Measurements from ENCODE around the gene GPS1.

The GPS1 gene

DNA sequence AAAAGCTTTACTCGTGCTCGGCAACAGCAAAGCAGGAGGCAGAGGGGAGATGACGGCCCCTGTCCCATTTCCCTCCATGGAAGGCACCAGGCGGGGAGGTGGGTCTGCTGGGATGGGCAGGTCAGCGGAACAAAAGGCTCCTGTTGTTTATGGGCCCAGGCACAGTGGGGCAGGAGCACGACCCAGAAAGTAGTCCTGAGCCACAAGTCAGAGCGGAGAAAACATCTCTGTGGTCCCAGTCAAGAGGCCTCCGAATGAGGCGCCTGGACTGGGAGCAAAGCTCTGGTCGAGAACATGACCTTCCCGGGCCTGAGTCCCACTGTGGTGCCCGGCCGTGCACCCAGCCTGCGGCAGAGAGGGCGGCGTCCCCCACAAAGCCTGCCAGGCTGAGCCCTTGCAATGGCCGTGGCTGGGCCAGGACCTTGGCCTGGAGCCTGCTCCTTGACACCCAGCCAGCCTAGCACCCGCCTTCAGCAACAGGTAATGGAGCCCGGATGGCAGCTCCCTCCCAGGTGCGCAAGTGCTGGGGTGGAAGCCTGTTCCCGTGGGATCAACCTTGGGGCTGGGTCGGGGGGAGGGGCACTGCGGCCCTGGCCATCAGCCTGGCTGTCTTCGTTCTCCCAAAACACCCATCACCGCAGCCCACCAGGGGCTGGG is 3.7 kb upstream of the GPS1 start:
- no peak for DNase-seq

DNA sequence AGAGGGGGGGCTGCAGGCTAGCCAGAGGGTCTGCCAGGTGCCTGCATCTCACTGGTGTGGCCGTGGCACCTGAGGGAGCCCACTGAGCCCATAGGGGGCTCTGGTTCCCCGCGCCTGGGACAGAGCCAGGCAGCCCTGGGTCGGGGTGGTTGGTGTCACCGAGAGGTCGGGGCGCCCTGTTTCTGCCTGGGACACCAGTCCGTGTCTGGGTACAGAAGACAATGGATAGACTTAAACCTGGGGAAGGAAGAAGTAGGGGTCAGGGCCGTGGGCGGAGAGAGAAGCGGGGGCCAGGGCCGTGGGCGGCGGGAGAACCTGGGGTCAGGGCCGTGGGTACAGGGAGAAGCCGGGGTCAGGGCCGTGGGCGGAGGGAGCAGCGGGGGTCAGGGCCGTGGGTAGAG is 3.1 kb upstream of the GPS1 start:
- DNase-seq: no peak

DNA sequence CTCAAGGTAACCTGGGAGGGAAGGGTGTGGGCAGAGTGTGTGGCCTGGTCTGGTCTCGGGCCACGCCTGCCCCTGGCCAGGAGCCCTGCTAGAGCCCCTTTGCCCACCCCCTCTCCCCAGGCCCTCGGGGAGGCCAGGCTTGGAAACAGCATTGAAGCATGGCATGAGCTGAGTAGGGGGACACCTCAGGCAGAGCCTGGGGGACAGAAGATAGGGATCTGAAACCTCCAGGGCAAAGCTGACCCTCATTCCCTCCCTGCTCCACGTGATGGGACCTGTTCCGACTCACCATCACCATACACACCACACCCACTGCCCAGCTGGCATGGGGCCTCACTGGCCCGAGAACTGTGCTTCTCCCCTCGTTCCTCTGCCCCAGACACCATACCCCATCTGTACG is 2.6 kb upstream of the GPS1 start:
- DNase-seq: no peak

DNA sequence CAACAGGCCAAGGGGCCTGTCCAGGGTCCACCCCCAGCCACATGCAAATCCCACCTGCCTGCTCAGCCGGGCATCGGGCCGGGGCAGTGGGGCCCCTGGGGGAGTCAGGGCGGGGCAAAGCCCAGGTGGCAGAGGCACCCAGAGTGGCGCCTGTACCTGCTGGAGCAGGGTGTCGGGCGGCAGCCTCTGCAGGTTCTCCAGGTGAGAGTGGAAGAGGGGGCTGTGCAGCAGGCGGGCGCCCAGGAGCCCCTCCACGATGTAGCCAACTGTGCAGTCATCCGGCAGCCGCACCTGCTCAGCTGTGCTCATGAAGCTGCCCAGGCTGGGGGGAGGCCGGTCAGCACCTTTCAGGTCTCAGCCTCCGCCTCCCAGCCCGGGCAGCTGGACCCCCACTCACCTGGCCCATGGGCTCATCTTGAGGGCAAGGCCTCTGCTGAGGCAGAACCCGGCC is 2.2 kb upstream of the GPS1 start:
- no peak for DNase-seq

DNA sequence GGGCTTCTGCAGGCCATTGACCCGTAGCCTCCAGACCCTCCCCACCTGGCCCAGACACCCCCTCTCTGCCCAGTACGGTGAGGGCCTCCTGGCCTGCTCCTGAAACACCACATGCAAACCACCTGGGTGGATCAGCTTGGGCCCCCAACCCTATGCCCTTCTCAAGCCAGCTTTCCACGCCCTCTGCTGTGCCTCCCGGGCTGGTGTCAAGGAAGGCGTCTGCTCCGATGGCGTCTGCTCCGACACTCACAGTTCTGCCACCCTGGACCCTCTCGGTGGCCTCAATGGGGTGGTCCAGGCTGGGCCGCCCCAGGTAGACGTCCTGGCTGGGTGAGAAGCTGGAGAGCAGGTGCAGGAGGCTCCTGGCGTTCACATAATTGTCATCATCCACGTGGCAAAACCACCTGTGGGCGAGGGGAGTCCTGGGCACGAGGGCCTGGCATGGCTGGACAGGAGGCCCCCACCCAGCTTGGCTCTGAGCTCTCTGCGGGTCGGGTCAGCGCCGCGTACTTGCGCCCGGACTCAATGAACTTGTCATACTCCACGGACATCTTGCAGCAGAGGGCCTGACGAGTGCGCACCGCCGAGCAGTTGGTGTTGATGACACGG is 1.4 kb upstream of the GPS1 start:
- DNase-seq: no peak

DNA sequence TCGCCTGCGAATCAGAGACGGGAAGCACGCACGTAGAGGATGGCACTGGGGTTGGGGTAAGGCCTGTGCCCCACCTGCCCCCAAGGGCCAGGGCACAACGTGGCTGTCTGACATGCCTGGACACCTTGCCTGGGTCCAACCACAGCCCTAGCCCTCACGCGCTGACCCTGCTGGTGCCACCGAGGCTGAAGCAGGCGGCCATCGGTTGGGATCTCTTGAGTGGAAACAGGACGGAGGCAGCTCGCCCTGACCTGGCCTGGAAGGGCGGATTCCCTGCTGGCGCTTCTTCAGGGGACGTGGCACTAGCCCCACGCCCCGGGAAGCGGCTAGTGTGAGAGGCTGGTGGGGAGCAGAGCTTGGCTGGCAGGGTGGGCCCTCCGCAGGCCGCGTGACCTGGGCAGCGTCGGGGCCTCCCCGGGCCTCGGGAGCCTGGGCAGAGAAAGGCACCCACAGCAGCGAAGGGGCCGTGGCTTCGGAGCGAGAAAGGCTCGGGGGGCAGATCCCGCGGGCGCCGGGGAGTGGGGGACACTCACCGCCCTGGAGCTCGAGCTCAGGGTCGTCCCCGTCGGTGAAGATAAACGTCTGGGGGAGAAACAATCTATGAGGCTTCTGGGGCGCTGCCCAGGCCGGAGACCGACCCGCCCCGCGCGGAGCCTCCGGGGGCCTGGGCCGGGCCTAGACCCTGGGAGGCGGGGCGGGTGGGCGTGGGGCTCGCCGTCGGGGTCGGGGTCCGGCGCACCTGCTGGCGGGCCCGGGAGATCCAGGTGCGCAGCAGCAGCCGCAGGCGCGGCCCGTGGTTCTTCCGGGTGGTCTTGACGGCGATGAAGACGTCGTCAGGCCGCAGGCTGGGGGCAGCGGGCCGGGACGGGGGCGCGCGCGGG is 697 bp upstream of the GPS1 start:
- no peak for DNase-seq

DNA sequence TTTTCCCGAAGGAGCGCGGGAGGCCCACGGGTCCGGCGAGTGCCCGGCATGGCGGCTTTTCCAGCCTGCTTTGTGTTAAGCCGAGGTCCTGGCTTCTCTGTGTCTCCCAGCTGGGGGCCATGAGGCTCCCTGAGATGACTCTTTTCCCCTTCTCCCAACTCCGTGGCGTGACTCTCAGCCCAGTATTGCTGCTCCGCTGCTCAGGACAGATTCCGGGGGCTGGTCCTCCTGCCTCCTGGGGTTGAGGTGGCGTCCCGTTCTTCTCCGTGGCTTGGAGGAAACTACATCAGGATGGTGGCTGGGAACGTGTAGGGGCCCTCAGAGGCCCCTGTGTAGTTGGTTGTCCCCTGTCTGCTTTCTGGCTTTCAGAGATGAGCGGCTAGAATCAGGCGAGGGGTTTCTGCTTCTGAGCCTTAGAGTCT is 951 bp downstream of the GPS1 start:
- no peak for DNase-seq

DNA sequence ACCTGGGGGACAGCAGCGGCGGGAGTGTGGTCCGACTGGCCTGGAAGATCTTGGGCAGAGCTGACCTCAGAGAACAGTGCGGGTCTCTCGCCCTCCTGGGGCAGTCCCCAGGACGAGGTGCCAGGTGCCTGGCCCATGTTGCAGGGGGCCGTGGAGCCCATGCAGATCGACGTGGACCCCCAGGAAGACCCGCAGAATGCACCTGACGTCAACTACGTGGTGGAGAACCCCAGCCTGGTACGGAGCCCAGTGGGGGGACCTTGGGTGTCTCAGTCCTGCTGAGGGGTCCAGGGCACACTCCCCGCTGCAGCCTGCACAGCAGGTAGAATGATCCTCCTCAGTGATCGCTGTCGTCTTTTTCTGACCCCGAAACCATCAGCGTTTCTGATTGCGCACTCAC is 1.4 kb downstream of the GPS1 start:
- no peak for DNase-seq

DNA sequence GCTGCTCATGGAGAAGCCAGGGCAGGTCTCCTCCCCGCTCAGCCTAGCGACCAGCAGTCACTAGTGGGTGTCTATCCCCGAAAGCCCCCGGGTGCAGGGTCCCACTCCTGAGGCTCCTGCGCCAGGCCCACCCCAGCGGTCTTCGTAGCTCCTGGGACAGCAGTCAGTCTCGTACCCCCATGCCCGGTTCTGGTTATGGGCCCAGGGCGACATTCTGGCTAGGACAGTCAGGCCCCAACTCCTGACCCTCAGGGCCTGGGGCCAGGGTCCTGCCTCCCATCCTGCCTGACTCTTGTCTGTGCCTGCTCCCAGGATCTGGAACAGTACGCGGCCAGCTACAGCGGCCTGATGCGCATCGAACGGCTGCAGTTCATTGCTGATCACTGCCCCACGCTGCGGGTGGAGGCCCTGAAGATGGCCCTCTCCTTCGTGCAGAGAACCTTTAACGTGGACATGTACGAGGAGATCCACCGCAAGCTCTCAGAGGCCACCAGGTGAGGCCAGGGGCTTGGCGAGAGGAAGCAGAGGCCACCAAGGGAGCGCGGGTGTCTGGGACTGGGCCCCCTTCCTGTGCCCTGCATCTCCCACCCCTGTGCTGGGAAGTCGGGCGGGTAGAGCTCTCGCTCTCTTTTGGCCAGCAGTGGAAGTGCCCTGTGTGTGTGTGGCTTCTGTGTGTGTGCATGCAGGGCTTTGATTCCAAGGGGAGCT is 2.0 kb downstream of the GPS1 start:
- no peak for DNase-seq

DNA sequence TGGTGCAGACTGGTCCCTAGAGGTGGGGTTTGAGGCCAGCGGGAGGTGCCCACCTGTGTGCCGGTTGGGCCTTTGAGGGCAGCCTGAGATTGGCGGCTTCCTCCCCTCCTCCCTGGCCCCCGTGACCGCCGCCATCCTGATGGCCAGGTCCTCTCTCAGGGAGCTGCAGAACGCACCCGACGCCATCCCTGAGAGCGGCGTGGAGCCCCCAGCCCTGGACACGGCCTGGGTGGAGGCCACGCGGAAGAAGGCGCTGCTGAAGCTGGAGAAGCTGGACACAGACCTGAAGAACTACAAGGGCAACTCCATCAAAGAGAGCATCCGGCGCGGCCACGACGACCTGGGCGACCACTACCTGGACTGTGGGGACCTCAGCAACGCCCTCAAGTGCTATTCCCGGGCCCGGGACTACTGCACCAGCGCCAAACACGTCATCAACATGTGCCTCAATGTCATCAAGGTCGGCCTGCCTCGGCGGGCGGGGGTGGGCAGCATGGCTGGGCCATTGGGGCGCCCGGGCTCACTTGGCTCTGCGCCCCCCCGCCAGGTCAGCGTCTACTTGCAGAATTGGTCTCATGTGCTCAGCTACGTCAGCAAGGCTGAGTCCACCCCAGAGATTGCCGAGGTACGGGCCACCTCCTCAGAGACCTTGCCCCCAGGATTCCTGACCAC is 2.8 kb downstream of the GPS1 start:
- DNase-seq: no peak

DNA sequence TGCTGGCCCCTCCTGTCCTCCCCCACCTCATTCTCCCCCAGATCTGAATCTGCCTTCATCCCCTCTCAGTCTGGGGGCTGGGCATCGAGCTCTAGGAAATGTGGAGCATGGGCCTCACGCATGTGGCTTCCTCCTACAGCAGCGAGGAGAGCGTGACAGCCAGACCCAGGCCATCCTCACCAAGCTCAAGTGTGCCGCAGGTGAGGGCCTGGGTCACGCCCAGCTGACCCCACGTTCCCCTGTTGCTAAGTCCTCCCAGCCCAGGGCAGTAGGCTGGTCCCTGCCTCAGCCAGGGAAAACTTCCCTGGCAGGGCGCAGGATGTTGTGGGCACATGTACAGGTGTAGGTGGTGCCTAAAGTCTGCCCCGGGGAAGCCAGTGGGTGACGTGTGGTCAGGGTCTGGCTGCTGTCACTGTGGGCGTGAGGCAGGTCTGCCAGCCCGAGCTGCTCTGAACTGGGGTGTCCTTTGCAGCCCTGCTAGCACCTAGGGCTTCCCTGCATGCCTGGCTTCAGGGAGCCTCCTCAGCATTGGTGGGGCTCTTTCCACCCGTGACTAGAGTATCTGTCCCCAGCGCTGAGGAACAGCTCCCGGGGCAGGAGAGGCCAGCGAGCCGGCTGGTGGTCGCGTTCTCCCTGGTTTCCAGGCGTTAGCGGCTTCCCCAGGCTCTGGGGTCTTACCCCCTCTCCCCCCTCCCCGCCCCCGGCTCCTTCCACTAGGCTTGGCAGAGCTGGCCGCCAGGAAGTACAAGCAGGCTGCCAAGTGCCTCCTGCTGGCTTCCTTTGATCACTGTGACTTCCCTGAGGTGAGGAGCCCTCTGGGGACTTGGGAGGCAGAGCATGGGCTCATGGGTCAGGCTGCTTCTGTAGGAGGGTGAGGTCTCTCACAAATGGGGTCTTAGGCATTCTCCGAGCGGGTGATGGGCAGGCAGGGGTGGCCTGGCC is 3.6 kb downstream of the GPS1 start:
- DNase-seq: no peak

DNA sequence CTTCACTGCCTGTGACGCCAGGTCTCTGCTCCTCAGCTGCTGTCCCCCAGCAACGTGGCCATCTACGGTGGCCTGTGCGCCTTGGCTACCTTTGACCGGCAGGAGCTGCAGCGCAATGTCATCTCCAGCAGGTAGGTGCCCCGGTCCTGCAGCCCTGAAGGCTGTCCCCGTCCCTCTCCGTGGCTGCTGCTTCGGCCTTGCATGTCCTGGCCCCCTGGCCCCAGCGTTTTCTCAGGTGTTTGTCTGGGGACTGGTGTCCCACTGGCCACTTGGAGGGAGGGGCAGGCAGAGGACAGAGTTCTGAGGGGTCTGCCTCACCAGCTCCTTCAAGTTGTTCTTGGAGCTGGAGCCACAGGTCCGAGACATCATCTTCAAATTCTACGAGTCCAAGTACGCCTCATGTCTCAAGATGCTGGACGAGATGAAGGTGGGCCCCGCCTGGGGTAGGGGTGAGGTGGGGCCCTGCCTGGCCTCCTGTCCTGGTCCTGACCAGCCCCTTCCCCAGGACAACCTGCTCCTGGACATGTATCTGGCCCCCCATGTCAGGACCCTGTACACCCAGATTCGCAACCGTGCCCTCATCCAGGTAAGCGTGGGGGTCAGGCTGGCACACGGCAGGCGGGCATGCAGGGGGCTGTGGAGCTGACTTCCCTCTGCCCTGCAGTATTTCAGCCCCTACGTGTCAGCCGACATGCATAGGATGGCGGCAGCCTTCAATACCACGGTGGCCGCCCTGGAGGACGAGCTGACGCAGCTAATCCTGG is 4.4 kb downstream of the GPS1 start:
- DNase-seq: no peak

DNA sequence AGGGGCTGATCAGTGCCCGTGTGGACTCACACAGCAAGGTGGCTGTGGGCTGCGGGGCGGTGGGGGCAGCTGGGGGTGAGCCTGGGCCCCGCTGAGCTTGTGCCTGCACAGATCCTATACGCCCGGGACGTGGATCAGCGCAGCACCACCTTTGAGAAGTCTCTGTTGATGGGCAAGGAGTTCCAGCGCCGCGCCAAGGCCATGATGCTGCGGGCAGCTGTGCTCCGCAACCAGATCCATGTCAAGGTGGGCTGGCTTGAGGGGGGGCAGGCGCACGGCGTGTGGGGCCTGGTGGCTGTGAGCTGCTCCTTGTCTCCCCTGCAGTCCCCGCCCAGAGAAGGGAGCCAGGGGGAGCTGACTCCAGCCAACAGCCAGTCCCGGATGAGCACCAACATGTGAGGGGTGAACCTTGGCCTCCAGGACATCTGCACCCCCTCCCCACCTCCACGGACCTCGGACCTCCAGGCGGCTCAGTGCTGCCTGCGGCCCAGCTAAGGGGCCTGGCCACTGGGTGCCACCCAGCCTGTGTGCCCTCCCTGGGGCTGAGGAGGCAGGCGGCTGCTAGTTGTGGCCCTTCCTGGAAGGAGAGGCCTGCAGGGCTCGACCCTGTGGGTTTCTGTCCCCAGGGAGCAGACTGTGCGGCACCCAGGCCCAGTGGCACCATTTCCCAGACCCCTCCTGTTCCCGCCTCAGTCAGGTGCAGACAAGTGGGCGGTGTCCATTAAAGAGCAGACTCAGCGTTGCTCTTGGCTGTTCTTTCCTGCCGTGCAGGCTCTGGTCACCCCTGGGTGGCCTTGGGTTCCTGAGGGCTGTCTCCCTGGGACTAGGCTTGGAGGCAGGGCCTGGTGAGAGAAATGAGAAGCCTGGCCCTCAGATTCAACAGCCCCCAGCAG is 5.3 kb downstream of the GPS1 start:
- DNase-seq: no peak

DNA sequence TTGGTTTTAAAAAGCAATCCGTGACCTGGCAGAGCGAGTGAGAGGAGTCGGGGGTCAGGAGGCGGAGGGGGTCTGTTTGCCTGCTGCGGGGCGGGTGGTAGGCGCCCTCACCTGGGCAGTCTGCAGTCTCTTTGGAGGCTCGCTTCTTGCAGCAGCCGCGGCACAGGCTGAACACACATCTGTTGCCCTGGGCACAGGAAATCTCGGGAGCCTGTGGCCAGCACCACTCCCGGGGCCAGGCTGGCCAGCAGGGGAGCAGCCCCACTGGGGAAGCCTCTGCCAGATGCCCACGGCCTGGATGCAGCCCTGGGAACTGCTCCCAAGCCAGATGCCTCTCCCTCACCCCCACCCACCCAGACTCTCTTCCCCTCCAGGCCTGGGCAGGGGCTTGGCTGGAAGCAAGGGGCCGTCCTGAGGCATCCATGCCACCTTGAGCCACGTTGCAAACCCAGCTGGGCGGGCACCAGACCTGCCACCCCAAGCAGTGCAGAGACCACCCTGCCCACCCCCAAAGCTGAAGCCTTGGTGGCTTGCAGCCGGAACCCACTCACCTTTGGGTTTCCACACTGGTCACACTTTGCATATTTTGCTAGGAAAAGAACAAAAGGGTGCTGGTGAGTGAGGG is 6.6 kb downstream of the GPS1 start:
- no peak for DNase-seq

DNA sequence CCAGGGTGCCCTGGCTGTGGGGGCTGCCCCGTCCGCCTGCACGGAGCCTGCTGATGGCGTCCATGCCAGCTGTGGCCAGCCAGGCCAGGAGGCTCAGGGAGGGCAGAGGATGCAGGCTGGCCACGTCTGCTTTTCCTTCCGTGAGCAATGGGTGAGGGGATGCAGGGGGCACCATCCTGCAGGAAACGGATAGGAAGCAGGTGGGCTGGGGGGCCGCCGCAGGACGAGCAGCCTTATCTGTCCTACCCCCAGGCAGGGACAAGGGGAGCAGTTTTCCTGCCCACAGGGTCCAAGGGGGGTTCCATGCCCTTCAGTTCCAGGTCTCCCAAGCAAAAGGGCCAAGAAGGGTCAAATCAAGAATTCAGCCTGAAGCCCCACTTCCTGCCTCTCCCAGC is 7.2 kb downstream of the GPS1 start:
- no peak for DNase-seq

DNA sequence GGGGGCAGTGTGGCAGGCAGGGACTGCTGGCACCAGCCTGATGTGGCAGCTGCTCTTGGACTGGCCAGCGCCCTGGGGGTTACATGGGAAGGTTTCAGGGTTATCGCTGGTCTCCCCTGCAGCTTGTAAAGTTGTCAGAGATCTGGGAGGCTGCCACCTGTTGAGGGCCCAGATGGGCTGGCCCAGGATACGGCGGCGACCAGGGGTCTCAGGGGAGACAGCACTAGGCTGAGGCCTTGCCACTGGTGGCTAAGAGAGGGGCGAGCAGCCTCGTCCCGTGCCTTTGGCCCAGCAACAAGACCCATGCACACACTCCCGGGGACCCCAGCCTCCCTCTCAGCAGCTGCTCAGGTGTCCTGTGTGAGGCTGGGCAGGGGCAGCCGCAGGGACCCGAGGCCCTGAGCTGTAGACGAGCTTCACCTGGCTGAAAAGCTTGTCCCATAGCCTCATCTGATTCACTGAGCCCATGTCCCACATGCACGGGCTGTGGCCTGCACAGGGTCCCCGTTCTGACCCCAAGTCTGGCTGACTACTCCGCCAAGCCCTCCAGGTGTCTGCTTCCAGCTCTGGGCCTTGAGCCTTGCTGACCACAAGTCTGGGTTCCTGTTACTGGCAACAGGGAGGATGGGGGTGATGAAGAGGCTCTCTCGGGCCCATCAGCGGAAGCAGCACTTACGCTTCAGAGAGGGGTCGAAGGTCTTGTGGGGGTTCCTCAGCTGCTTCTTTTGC is 7.7 kb downstream of the GPS1 start:
- no peak for DNase-seq

DNA sequence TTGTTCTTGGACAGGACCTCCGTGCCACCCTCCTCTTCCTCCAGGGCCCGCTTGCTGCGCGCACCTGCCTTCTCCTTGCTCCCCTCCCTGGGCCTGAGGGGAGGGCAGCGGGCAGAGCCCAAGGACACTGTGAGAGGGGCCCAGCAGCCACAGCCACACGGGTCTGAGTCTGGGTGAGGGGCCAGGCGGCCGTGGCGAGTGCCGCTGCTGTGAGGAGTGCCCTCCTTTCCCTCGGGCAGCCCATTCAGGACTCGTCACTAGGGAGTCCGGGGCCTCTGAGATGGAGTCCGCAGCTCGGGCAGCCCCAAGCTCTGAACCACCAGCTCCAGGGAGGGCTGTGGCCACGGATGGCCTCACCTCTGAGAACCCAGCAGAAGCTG is 8.3 kb downstream of the GPS1 start:
- no peak for DNase-seq

DNA sequence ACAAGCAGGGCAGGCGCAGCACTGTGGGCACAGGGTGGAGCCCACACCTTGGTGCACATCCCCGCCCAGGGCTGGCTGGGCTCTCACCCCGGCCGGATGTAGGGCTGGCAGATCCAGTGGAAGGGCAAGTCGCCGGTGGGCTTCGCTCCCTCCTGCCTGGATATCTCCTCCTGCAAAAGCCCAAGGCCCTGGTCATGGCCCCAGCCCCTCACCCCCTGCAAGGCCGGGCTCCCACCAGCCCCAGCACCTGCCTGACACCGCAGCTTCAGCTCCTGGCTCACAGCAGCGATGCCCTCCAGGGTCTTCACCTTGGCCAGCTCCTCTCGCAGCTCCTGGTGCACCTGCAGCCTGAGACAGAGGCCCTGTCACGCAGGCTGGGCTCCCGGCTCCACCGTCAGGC is 8.9 kb downstream of the GPS1 start:
- DNase-seq: no peak

Measured in GOT3 (cell line).